Measurements from ENCODE around the gene PRKCH. TPM values are rescaled to one million over a fixed set of nuclear protein-coding genes. Genes with fewer than 3 reads are reported as not detected.

PRKCH gene
- total and polyA plus RNA-seq, 10 of the 15 experiments (the other 5 are each of a cell fraction or from before 2014, with no cell fraction given) = 10.7 to 140 (median 33.2) TPM

GRCh38 chr14:61438860-61439765, 117.7 kb downstream of the PRKCH start (continued):
- TF ChIP-seq CHD1 (IDR thresholded peaks at IDR 0.05; ENCODE audit: low read depth, low read length) (0 out of 2 replicates have a peak, but pooled peaks have one; percentile 53), RUNX3 (IDR thresholded peaks at IDR 0.05; ENCODE audit: low read length) (peak; percentile 66; the same call in 1 of the 2 replicates), SREBF1 (IDR thresholded peaks at IDR 0.05; ENCODE audit: low read length) (no peak), PML (IDR thresholded peaks at IDR 0.05; ENCODE audit: low read length) (no peak), POLR2A (IDR thresholded peaks at IDR 0.05; ENCODE audit: low read depth, low read length) (no peak; the same call in 1 of the 2 replicates), ZNF217 (IDR thresholded peaks at IDR 0.05) (no peak), SMAD5 (IDR thresholded peaks at IDR 0.05; ENCODE audit: low read depth) (no peak), CBX5 (IDR thresholded peaks at IDR 0.05; ENCODE audit: low read depth) (0 out of 2 replicates have a peak, but pooled peaks have one; percentile 56), NR2C2 (IDR thresholded peaks at IDR 0.05; ENCODE audit: borderline replicate concordance, control insufficient read depth, insufficient read length, low read depth) (no peak), FOS (IDR thresholded peaks at IDR 0.05; ENCODE audit: borderline replicate concordance, extremely low read depth, insufficient read length) (no peak), SPI1 (IDR thresholded peaks at IDR 0.05; ENCODE audit: borderline replicate concordance, insufficient read depth, low read depth, low read length) (peak; percentile 84), ETV6 (conservative IDR thresholded peaks at IDR 0.05 in 1 of 2, IDR thresholded peaks at IDR 0.05 in 1 of 2; ENCODE audit: borderline replicate concordance in 1 of 2, low read depth in 1 of 2) (no peak; a peak in 1 of 4 replicates), ZBTB33 (IDR thresholded peaks at IDR 0.05) (no peak), POU2F2 (IDR thresholded peaks at IDR 0.05; ENCODE audit: borderline replicate concordance, low read depth, low read length) (peak; percentile 40; the same call in 2 of the 3 replicates), JUNB (IDR thresholded peaks at IDR 0.05) (no peak), RELB (IDR thresholded peaks at IDR 0.05; ENCODE audit: low read depth) (peak; percentile 75), ATF3 (IDR thresholded peaks at IDR 0.05; ENCODE audit: borderline replicate concordance, extremely low read depth, low read depth, low read length) (no peak), IRF3 (IDR thresholded peaks at IDR 0.05) (0 out of 2 replicates have a peak, but pooled peaks have one; percentile 24), IRF5 (IDR thresholded peaks at IDR 0.05; ENCODE audit: borderline replicate concordance) (no peak), SIN3A (IDR thresholded peaks at IDR 0.05; ENCODE audit: low read depth, low read length) (peak; percentile 51; the same call in 1 of the 2 replicates), TAF1 (IDR thresholded peaks at IDR 0.05; ENCODE audit: borderline replicate concordance, low read depth, low read length) (no peak), LARP7 (IDR thresholded peaks at IDR 0.05) (no peak), GATAD2B (conservative IDR thresholded peaks at IDR 0.05; ENCODE audit: low read depth) (peak; percentile 99), DPF2 (IDR thresholded peaks at IDR 0.05) (peak; percentile 49; the same call in 1 of the 2 replicates), MXI1 (IDR thresholded peaks at IDR 0.05; ENCODE audit: low read depth, low read length) (peak; percentile 83)

Measured in GM12878 (cell line).